K562 treated with DMSO at 1 percent for 12 hours (cell line): ENCODE measurements around the gene NAA35. TPM values are rescaled to one million over a fixed set of nuclear protein-coding genes. Genes with fewer than 3 reads are reported as not detected.

Experiments used
- total RNA-seq: library from RNA; unstranded; fragments of 300-600 nt; gene quantifications from 2 replicates; pipeline ENCODE4 v1.2.3, GENCODE V29; 2022; ENCODE audit not compliant: insufficient read depth

The NAA35 gene
- total RNA-seq, result 6.5 and 20.0 TPM in 2 replicates

DNA sequence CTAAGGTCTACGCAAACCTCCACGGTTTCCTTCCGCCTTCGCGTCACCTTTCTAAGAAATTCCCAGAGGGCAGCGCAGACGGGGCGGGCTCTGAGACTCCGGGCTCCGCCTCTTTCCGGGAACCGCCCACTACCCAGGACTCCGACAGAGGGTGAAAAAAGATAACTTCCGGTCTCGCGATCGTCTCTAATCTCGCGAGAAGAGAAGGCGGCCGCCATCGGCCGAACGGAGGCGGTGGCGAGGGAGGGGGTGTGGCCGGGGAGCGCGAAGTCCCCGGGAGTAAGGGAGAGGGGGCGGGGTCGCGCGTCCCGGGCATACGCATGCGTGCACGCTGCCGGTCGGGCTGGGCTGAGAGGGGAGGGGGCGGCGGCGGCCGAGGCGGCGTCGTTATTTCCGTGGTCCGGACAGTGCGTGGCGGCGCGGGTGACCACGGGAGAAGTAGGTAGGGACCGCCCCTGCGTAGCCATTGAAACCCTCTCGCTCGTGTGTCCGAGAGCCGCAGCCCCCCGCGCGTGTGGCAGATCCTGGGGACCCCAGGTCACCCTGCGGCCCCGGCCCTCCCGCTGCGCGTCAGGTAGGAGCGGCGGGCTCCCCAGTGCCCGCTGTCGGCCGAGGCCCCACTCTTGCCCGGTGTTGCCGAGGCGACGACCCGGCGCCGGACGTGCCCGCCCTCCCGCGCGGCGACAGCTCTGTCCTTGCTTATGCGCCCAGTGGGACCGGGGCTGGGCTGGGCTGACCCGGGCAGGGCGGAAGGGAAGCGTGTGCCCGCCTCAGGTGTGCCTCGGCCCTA, at the start of gene NAA35:
NAA35 (plus strand) TSS at position 315 of the 790 bp plus-strand sequence. CDS start 1,014 bp downstream, outside the sequence.

Other genes starting within 250 kb of the NAA35 start
- 2.2 and 5.2 TPM in 2 replicates for gene AGTPBP1, start 199.2 kb upstream of the NAA35 start, total RNA-seq
- 0.86 and 2.7 TPM in 2 replicates for gene GOLM1, start 158.4 kb downstream of the NAA35 start, total RNA-seq